MM.1S (cell line): ENCODE data around the gene TMEM271.

Source experiments
- DNase-seq: peaks from one replicate; pipeline ENCODE4 v3.0.0-alpha.2; 2015
- H2AFZ ChIP-seq: fragments of 300-600 bp; sonication (generic); 2 replicates; pipeline ENCODE4 v1.6.0; 2016; ENCODE audit warnings: antibody characterized with exemption, low read length
- H3F3A ChIP-seq: fragments of 300-600 bp; sonication (generic); 2 replicates; pipeline ENCODE4 v1.6.1; 2016; ENCODE audit warnings: mild to moderate bottlenecking, antibody characterized with exemption, low read length, moderate library complexity, mixed read lengths; ENCODE audit not compliant: insufficient read depth
- H3K27ac ChIP-seq: fragments of 300-600 bp; sonication (generic); 2 replicates; pipeline ENCODE4 v1.5.1; 2016; ENCODE audit warnings: mild to moderate bottlenecking, low read length
- H3K27me3 ChIP-seq: fragments of 300-600 bp; sonication (generic); replicated peaks from 2 replicates; pipeline ENCODE4 v1.6.0; 2016; ENCODE audit warnings: low read length; ENCODE audit not compliant: insufficient read depth
- H3K36me3 ChIP-seq: fragments of 300-600 bp; sonication (generic); replicated peaks from 2 replicates; pipeline ENCODE4 v1.6.1; 2016; ENCODE audit warnings: mild to moderate bottlenecking, low read length, mixed read lengths; ENCODE audit not compliant: insufficient read depth
- H3K4me1 ChIP-seq: fragments of 300-600 bp; sonication (generic); 2 replicates; pipeline ENCODE4 v1.6.1; 2016; ENCODE audit warnings: low read length, mixed read lengths
- H3K4me2 ChIP-seq: fragments of 300-600 bp; sonication (generic); 2 replicates; pipeline ENCODE4 v1.6.0; 2016; ENCODE audit warnings: low read depth, low read length
- H3K4me3 ChIP-seq: fragments of 300-600 bp; sonication (generic); 2 replicates; pipeline ENCODE4 v1.5.1; 2016; ENCODE audit warnings: low read length, mixed read lengths
- H3K79me2 ChIP-seq: fragments of 300-600 bp; sonication (generic); 2 replicates; pipeline ENCODE4 v1.6.1; 2016; ENCODE audit warnings: mixed run types, low read length, mixed read lengths
- H3K9ac ChIP-seq: fragments of 300-600 bp; sonication (generic); 2 replicates; pipeline ENCODE4 v1.6.1; 2016; ENCODE audit warnings: low read length, mixed read lengths
- H3K9me2 ChIP-seq: fragments of 300-600 bp; sonication (generic); replicated peaks from 2 replicates; pipeline ENCODE4 v1.6.1; 2016; ENCODE audit warnings: mild to moderate bottlenecking, low read length, mixed read lengths; ENCODE audit not compliant: insufficient read depth
- H3K9me3 ChIP-seq: fragments of 300-600 bp; sonication (generic); replicated peaks from 2 replicates; pipeline ENCODE4 v1.6.1; 2016; ENCODE audit warnings: mild to moderate bottlenecking, low read length, mixed read lengths; ENCODE audit not compliant: insufficient read depth
- H4K20me1 ChIP-seq: fragments of 300-600 bp; sonication (generic); 2 replicates; pipeline ENCODE4 v1.6.1; 2016; ENCODE audit warnings: mild to moderate bottlenecking, low read length, moderate library complexity, mixed read lengths; ENCODE audit not compliant: insufficient read depth
- EZH2 ChIP-seq: fragments of 300-600 bp; sonication (generic); optimal IDR thresholded peaks from 2 replicates; pipeline ENCODE3; 2017; ENCODE audit warnings: low read depth, mild to moderate bottlenecking, antibody characterized with exemption, low read length, mixed read lengths
- EZH2phosphoT487 ChIP-seq: fragments of 300-600 bp; sonication (generic); IDR thresholded peaks from 2 replicates; pipeline ENCODE4 v1.6.1; 2018; ENCODE audit warnings: antibody characterized with exemption, low read length
- TF ChIP-seq, protein P1 (sequence below): fragments of 300-600 bp; sonication (generic); IDR thresholded peaks from 2 replicates; pipeline ENCODE4 v1.5.1; 2016; ENCODE audit warnings: antibody characterized with exemption, low read length, mixed read lengths

TMEM271 gene

DNA sequence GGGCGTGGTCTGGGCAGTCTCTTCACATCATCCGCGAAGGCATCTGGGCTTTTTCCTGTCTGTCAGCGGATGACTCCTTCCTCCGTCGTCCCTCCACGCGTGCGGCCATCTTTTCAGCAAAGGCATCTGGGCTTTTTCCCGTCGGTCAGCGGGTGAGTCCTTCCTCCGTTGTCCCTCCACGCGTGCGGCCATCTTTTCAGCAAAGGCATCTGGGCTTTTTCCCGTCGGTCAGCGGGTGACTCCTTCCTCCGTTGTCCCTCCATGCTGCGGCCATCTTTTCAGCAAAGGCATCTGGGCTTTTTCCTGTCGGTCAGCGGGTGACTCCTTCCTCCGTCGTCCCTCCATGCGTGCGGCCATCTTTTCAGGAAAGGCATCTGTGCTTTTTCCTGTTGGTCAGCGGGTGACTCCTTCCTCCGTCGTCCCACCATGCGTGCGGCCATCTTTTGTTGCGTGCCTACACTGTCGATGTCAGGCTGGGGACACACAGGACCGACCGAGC lies 12.3 kb upstream of the TMEM271 start:
- no peak for TF ChIP-seq EZH2phosphoT487
- no peak overlapping the region for H2AFZ ChIP-seq
- H3K4me3 ChIP-seq: no peak overlapping the region
- H3K79me2 ChIP-seq: no peaks in the 10 kb centered on the region
- H3K27me3 ChIP-seq: no peaks in the 10 kb centered on the region
- H4K20me1 ChIP-seq: no peaks in the 10 kb centered on the region
- H3K9me3 ChIP-seq: no peaks in the 10 kb centered on the region
- DNase-seq: no peak
- no peak overlapping the region for H3K4me2 ChIP-seq
- H3K27ac ChIP-seq: no peak overlapping the region
- no peaks in the 10 kb centered on the region for H3K36me3 ChIP-seq
- no peaks in the 10 kb centered on the region for H3F3A ChIP-seq
- H3K9me2 ChIP-seq: no peaks in the 10 kb centered on the region
- no peaks in the 10 kb centered on the region for H3K4me1 ChIP-seq
- H3K9ac ChIP-seq: no peak overlapping the region

DNA sequence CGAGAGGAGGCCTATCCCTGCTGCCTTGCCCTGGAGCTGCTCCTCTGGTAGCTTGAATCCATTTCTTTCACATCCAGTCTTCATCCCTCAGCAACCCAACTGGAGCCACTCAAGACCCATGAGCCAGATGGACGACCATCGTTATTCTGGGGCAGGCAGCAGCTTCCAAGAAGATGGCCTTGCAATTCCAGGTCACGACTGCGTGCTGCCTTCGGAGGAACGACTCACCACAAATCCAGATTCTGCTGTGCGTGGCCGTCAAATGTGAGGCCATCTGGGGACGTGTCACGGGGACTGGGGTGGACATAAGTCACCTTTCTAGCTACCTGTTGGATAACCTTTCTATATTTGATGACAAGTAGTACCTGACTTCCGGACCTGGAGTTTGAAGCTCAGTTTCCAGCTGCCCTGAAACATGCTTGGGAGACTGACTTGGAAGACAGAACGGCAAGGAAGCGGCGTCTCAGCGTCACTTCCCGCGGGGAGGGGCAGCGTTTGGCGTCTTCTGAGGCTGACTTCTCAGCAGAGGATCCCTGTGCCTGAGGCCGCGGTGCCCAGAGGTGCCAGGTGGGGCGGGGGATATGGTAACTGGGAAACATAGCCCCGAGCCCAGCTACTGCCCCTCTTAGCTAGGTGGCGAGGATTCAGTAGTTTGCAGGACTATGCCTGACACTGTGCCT lies 11.7 kb upstream of the TMEM271 start:
- Histone ChIP-seq H3K27ac (no peak overlapping the region), H3K79me2 (no peaks in the 10 kb centered on the region), H3K4me1 (no peaks in the 10 kb centered on the region), H3K9me3 (no peaks in the 10 kb centered on the region), H3K9ac (no peak overlapping the region), H2AFZ (no peak overlapping the region), H3F3A (no peaks in the 10 kb centered on the region), H3K36me3 (no peaks in the 10 kb centered on the region), H3K4me2 (no peak overlapping the region), H3K9me2 (no peaks in the 10 kb centered on the region), H3K4me3 (no peak overlapping the region), H4K20me1 (no peaks in the 10 kb centered on the region), H3K27me3 (no peaks in the 10 kb centered on the region)
- no peak for DNase-seq
- no peak for TF ChIP-seq EZH2
- TF ChIP-seq, protein P1, sequence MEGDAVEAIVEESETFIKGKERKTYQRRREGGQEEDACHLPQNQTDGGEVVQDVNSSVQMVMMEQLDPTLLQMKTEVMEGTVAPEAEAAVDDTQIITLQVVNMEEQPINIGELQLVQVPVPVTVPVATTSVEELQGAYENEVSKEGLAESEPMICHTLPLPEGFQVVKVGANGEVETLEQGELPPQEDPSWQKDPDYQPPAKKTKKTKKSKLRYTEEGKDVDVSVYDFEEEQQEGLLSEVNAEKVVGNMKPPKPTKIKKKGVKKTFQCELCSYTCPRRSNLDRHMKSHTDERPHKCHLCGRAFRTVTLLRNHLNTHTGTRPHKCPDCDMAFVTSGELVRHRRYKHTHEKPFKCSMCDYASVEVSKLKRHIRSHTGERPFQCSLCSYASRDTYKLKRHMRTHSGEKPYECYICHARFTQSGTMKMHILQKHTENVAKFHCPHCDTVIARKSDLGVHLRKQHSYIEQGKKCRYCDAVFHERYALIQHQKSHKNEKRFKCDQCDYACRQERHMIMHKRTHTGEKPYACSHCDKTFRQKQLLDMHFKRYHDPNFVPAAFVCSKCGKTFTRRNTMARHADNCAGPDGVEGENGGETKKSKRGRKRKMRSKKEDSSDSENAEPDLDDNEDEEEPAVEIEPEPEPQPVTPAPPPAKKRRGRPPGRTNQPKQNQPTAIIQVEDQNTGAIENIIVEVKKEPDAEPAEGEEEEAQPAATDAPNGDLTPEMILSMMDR: no peak
- TF ChIP-seq EZH2phosphoT487: no peak

DNA sequence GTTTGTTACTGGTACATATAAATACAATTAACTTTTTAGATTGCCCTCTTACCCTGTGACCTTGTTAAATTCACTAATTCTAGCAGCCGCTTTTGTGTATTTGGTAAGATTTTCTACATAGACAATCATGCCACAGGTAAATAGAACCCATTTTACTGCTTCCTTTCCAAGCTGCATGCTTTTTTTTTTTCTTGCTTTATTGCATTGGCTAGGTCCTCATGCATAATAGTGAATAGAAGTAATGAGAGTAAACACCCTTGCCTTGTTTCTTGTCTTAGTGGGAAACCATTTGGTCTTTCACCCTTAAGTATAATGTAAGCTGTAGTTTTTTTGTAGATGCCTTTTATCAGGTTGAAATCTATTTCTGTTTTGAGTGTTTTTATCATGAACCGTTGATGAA lies 7.7 kb upstream of the TMEM271 start:
- H3K4me2 ChIP-seq: no peak overlapping the region
- H4K20me1 ChIP-seq: no peaks in the 10 kb centered on the region
- H3K4me3 ChIP-seq: no peak overlapping the region
- no peaks in the 10 kb centered on the region for H3K27me3 ChIP-seq
- no peak overlapping the region for H2AFZ ChIP-seq
- TF ChIP-seq EZH2: no peak
- TF ChIP-seq EZH2phosphoT487: no peak
- TF ChIP-seq, protein P1: no peak
- H3K9me3 ChIP-seq: no peaks in the 10 kb centered on the region
- H3K27ac ChIP-seq: no peak overlapping the region
- no peaks in the 10 kb centered on the region for H3K79me2 ChIP-seq
- no peaks in the 10 kb centered on the region for H3F3A ChIP-seq
- no peaks in the 10 kb centered on the region for H3K9me2 ChIP-seq
- DNase-seq: no peak
- H3K4me1 ChIP-seq: no peaks in the 10 kb centered on the region
- H3K36me3 ChIP-seq: no peaks in the 10 kb centered on the region
- H3K9ac ChIP-seq: no peak overlapping the region

DNA sequence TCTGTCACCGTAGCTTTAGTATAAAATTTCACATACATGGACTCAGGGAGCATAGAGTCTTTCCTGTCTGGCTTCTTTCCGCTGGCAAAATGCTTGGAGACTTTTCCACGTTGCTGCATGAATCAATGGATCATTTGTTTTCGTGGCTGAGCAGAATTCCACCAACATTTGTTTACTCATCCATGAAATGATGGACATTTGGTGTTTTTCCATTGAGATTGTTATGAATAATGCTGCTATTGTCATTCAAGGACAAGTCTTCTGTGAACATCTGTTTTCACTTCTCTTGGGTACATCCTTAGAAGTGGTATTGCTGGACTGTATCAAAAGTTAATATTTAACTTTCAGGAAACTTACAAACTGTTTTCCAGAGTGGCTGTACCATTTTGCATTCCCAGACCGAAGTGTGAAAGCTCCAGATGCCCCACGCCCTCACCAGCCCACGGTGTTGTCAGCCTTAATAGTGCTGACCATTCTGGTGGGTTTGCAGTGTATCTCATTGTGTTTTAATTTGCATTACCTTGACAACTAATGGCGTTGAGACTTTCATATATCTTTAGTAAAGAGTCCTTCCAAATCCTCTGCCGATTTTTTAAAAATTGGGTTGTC lies 5.8 kb upstream of the TMEM271 start:
- no peaks in the 10 kb centered on the region for H3K27me3 ChIP-seq
- H2AFZ ChIP-seq: no peak overlapping the region

More for the DNA sequence above, 5.8 kb upstream of the TMEM271 start:
- H3K9ac ChIP-seq: no peak overlapping the region
- no peak overlapping the region for H3K4me3 ChIP-seq
- H3K36me3 ChIP-seq: no peaks in the 10 kb centered on the region
- H3K27ac ChIP-seq: no peak overlapping the region
- H3K9me2 ChIP-seq: no peaks in the 10 kb centered on the region
- no peak for DNase-seq
- H3K79me2 ChIP-seq: no peaks in the 10 kb centered on the region
- TF ChIP-seq EZH2: no peak
- TF ChIP-seq, protein P1: no peak
- no peak for TF ChIP-seq EZH2phosphoT487
- H3K9me3 ChIP-seq: no peaks in the 10 kb centered on the region
- H3K4me1 ChIP-seq: no peaks in the 10 kb centered on the region
- no peaks in the 10 kb centered on the region for H4K20me1 ChIP-seq
- no peak overlapping the region for H3K4me2 ChIP-seq
- no peaks in the 10 kb centered on the region for H3F3A ChIP-seq
